NCI-H524 treated with DMSO at 0.1 percent for 48 hours (cell line): ENCODE measurements around the gene STON2.
"Not testable (repeated sequence)": the region's sequence is repeated elsewhere in the genome, so short reads cannot be mapped to it uniquely, and the experiment has no call there.

Source experiments
- DNase-seq: peaks from one replicate; lab custom pipeline; 2025; lab: John Stamatoyannopoulos, UW

The STON2 gene

DNA sequence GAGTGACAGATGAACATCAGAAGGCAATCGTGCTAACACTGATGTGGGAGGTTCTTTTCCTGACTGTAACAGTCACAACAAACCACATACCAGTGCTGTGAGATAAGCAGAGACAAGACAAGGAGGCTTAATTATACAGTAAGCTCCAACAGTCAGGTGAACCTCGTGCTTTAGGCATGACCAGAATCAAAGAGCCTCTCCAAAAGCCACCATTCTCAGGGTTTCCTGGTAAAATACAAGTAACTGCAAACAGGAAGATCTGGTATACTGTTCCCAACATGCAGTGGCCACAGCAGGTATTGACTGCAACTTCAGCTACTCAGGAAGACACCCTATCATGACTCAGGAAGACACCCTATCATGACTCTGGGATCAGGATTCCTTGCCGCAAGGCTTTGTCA is 132.1 kb downstream of the STON2 start:
- no peak for DNase-seq

DNA sequence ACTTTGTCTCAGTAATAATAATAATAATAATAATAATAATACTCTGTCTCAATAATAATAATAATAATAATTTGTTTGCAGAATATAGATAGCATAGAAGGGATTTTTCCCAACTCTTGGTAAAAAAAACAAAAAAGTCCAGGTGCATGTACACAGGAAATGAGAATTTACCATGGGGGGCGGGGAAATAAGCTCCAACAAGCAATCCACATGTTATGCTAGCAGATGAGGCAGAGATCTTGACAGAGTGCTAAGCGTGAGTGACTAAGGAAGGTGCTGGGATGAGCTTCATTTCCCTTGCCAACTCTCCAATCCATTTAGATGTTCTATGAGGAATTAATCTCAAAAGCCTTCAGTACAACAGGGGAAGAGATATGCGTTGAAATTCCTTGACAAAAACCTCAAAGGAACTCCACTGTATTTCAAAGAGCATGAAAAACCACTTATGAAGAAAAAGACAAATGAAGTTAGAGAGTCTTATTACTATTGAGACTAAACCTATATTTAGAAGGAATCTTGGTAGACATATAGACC is 134.4 kb downstream of the STON2 start:
- DNase-seq: no peak

GRCh38 chr14:81264671-81265070 is 135.5 kb downstream of the STON2 start:
- no peak for DNase-seq

DNA sequence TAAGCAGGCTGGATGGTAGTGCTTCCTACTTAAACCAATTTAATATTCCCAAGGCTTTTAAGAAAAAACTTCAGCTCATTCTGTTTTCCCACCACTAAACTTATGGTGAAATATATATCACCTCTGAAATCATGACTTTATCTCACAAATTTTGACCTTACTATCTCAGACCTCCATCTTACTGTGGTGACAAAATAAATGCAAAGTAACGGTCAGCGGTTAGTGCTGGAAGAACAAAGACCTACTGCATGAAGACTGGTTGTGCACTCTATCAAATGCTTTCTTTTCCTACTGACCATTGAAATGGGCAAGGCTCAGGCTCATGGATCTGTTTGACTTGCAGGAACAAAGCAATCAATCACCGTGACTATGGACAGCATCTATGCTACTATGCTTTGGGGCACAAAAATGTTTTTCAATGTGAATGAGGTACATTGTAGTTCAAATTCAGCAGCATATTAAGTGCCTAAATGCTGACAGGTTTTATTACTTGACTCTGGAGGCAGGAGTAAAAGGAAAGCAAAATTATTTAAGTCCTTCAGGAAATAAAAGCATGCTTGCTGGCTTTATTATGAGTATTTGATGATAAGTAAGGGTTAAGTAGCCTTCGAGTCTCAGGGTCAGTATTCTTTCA is 136.2 kb downstream of the STON2 start:
- DNase-seq: no peak

DNA sequence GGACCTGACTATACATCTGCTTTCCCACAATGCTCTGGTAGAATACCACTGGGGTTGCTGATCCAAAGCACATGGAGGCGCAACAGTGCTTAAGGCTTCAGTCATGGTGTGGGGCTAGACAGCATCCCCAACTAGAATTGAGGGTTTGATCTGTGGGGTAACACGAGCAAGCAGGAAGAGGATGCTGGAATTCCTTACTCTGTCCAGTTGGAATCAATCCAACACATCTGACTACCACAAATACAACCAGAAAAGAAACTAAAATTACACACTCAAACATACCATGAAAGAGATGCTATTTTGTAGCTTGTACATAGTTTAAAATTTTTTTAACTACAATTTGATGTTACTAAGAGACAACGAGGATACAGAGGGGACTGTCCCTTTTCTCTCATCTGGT is 138.9 kb downstream of the STON2 start:
- DNase-seq: no peak

DNA sequence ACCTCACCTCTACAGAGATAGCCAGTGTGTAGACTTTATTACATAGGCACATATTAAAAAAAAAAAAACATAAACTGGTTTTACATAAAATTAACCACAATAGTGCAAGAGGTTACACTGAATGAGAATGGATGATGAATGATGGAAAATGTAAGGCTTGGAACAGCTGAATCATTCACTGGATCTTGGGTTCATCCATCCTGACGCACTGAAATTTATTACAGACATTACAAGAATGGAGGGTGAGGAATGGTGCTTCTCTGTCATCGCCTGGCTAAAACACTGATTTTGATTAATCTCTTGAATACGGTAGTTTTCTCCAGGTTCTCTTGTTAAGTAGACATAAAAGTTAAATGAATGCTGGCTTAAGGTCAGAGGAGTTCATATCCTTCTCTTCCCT is 139.4 kb downstream of the STON2 start:
- no peak for DNase-seq

DNA sequence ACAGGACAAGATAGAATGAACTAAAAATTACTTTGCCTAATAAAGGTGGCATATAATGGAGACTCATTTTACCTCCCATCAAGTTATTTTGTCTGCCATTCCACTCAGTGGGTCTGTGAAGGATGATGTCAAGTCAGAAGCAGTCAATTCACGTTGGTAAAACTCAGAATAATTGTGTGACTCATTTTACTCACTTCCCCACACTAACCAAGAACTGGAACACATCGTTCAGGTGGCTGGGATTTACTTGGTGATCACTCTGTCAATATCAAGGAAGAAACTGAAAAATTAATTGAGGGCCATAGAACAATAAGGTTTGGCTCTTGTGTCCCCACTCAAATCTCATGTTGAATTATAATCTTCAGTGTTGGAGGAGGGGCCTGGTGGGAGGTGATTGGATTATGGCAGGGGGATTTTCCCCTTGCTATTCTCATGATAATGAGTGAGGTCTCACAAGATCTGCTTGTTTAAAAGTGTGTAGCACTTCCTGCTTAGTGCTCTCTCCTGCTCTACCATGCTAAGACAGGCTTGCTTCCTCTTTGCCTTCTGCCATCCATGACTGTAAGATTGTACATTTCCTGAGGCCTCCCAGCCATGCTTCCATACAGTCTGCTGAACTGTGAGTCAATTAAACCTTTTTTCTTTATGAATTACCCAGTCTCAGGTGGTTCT is 143.7 kb downstream of the STON2 start:
- no peak for DNase-seq

DNA sequence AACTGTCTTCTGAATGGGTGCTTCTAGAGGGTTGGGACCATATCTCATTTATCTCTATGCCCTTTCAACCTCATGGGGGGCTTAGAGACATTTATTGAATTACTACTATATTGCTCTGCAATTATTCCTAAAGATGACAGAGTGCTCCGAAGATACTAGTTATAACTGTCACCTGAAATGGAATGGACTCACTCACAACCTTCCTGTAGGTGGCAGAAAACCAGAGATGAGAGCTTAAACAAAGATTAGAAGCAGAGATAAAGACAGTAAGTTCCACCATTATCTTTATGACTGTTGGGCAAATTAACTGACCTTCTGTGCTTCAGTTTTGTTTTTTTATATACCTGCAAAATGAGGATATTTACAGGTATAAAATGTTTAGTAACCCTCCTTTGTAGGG is 147.8 kb downstream of the STON2 start:
- no peak for DNase-seq

DNA sequence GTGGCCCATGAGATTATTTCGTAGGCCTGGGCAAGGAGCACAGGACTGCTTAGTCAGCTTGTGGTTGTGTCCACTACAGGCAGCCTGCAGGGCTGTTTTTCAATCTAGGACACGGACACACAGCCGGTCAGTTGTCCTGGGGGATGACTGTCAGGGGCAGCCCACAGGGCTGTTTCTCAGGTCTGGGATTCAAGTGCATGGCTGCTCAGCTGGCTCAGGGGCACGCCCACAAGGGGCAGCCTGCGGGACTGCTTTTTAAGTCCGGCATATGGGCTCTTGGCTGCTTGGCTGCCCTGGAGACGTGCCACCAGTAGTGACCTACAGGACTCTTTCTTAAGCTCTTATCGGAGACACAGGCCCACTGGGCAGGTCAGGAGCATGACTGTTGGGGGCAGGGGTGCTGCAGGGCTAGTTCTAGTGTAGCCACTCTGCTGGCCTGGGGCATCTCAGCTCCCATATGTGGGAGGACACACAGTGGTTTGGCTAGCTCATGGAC is 152.8 kb downstream of the STON2 start:
- no peak for DNase-seq

- no peak for DNase-seq
Observed at GRCh38 chr14:81246461-81247270, 153.5 kb downstream of the STON2 start.

DNA sequence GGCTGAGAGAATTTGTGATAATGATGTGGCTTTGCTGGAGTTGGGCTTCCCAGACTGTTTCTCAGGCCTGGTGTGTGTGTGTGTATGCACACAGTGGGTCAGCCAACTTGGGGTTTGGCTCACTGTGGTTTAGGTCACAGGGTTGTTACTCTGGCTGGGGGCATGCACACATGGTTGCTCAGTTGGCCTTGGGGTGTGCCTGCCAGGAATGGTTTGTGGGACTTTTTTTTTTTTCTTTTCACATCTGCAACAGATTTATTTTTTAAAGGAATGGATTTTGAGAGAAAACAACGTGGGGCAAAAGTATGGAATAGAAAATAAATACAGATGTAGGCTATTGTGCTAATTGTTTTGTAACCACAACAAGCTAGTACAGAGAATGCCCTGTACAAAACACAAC is 154.4 kb downstream of the STON2 start:
- no peak for DNase-seq

DNA sequence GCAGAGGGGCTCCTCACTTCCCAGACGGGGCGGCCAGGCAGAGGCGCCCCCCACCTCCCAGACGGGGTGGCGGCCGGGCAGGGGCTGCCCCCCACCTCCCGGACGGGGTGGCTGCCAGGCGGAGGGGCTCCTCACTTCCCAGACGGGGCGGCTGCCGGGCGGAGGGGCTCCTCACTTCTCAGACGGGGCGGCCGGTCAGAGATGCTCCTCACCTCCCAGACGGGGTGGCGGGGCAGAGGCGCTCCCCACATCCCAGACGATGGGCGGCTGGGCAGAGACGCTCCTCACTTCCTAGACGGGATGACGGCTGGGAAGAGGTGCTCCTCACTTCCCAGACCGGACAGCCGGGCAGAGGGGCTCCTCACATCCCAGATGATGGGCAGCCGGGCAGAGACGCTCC is 155.7 kb downstream of the STON2 start:
- DNase-seq: not testable (repeated sequence)

DNA sequence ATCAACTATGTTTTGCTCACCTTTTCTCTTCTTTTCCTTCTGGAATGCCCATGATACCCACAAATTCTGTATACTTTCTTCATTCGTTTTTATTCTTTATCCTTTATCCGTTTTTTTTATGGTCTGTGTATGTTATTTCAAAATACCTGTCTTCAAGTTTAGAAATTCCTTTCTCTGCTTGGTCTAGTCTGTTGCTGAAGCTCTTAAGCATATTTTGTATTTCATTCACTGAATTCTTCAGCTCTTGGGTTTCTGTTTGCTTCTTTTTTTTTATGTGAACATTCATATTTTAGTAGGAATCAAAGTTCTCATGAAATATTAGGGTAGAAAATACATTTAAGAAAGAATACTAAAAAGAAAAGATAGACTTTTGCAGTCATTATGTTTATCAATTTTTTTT is 156.6 kb downstream of the STON2 start:
- DNase-seq: no peak

GRCh38 chr14:81236849-81237248 is 163.3 kb downstream of the STON2 start:
- DNase-seq: not testable (repeated sequence)

- no peak for DNase-seq
Observed at GRCh38 chr14:81236138-81236537, 164.0 kb downstream of the STON2 start.

DNA sequence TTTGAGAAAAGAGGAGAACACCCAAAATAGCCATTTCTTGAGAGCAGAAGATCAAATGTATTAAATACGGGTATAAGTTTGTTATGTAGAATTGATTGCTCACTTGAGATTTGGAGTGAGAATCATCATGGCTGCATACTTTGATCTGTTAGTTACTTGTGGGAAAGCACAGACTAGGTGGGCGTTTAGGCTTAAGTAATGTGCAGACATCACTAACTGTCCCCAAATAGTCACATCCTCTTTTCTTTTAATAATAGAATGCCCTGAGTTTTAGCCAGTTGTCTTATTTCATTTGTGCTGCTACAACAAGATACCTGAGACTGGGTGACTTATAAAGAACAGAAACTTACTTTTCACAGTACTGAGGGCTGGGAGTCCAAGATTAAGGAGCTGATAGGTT is 165.0 kb downstream of the STON2 start:
- no peak for DNase-seq

DNA sequence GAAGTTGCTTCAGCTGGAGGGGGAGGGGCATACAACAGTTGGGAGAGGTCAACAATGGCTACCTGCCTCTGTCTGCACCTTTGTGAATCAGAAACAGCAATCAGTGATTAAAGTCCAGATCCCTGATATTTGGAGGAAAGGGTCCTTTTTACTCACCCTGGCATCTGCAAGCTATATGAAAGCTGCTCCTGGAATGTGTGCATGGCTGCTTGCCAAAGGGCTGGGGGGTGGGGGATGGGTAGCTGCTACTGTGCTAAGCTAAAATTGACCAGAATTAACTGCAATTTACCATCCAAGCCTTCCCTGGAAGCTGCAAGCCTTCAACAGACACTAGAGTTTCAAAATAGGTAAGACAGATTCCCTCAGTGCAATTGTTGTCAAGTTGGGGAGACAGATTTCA is 165.8 kb downstream of the STON2 start:
- DNase-seq: no peak

DNA sequence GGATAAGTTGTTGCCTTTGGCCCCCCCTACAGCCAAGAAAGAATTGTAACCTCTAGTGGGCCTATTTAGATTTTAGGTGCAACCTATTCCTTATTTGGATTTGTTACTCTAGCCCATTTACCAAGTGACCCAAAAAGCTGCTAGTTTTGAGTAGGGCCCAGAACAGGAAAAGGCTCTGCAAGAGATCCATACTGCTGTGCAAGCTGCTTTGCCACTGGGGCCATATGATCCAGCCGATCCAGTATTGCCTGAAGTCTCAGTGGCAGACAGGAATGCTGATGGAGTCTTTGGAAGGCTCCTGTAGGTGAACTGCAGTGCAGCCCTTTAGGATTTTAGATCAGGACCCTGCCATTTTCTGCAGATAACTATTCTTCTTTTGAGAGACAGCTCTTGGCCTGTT is 166.5 kb downstream of the STON2 start:
- DNase-seq: no peak

DNA sequence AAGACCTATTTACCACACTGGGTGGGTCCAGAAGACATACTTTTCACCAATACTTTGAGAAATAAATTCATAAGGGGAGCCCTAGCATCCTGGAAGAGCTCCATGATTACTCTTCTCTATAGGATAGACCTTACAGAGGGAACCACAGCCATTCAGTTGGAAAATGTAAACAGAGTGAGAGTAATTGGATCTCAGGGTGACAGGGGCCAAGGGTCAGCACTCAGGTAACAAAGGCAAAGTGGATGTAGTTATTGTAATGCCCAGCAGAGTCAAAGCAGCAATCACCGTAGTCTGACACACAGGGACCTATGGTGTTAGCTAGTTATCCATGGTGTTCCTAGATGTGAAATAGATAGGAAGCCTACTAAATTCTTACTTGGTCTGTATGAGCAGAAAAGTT is 168.6 kb downstream of the STON2 start:
- DNase-seq: no peak

DNA sequence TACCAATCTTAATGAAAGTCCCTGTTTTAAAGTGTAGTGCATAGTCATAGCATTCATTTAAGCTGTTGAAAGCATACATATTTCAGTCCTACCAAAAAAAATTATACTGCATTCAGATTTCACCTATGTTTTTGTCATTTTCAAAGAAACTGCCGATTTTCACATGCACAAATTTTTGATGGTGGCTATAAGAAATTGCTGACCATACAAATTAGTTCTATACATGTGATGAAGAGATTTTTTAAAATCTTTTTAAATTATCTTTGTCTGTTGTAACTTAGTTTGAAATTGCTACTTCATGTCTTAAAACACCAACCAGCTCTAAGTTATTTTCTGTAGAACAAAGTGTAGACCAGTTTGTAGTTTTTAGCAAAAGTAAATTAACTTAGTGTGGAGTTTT is 175.9 kb downstream of the STON2 start:
- no peak for DNase-seq

GRCh38 chr14:81223788-81224187 is 176.3 kb downstream of the STON2 start:
- not testable (repeated sequence) for DNase-seq

DNA sequence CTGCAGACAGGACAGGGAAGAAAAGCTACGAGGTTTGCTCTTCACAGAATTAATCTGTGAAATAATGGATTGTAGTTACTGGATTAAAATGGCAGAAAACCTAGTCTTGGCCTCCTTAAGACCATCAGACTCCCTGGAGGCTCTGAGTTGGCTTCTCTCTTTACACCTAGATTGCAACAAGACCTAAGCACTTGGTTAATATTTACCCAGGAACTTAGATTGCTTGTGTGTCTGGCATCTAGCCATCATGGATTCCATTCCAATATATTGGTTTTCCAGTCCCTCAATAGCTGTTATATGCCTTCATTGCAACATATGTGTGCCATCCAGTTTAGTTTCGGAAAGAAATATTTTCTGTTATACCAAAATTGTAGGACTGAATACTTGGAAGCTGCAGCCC is 177.4 kb downstream of the STON2 start:
- no peak for DNase-seq

DNA sequence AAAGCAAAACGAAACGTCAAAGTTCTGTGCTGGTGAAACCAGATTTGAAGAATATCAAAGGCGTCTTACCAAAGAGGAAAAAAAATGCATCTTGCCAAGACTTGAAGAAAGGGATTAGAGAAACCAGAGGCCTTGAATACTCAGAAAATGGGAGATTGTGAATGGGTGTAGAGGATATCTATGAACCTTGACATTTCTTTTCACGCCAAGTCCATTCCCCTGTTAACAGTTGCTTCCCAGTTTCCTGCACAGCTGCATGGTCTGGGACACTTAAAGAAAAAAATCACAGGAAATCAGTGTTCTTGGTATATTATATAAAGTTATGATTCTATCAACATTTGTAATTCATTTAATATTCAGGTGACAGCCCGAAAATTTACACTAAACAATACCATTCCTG is 178.0 kb downstream of the STON2 start:
- DNase-seq: no peak
